Neural cell (in vitro differentiated cells): ENCODE data around the gene DBH. TPM values are rescaled to one million over a fixed set of nuclear protein-coding genes. Genes with fewer than 3 reads are reported as not detected.

Experiments
- H2AFZ ChIP-seq: fragments of 200-600, 300-800 bp; sonication (generic), shearing (Covaris generic); 2 replicates; pipeline ENCODE4 v1.6.0; 2014; ENCODE audit warnings: low read depth, mild to moderate bottlenecking, antibody characterized with exemption, low read length, moderate library complexity
- H3F3A ChIP-seq: fragments of 200-600 bp; shearing (Covaris generic); 2 replicates; pipeline ENCODE4 v1.6.1; 2016; ENCODE audit warnings: mild to moderate bottlenecking, moderate library complexity, mixed read lengths, antibody characterized with exemption, low read length; ENCODE audit not compliant: insufficient read depth, poor library complexity, severe bottlenecking
- H3K27ac ChIP-seq: fragments of 200-600, 300-800 bp; sonication (generic), shearing (Covaris generic); 2 replicates; pipeline ENCODE4 v1.5.1; 2014; ENCODE audit warnings: mild to moderate bottlenecking, low read length, moderate library complexity
- H3K27me3 ChIP-seq: fragments of 300-800, 200-600 bp; sonication (generic), shearing (Covaris generic); 2 replicates; pipeline ENCODE4 v1.6.0; 2014; ENCODE audit warnings: mild to moderate bottlenecking, low read depth, low read length, moderate library complexity; ENCODE audit not compliant: insufficient read depth
- H3K36me3 ChIP-seq: fragments of 300-800, 200-600 bp; sonication (generic), shearing (Covaris generic); 2 replicates; pipeline ENCODE4 v1.5.1; 2014; ENCODE audit warnings: mild to moderate bottlenecking, antibody characterized with exemption, low read length, moderate library complexity; ENCODE audit not compliant: insufficient read depth
- H3K4me2 ChIP-seq: fragments of 300-800, 200-600 bp; sonication (generic), shearing (Covaris generic); 2 replicates; pipeline ENCODE4 v1.6.0; 2014; ENCODE audit warnings: mild to moderate bottlenecking, low read length
- H3K4me3 ChIP-seq: fragments of 300-800, 200-600 bp; sonication (generic), shearing (Covaris generic); 2 replicates; pipeline ENCODE4 v1.5.1; 2014; ENCODE audit warnings: mild to moderate bottlenecking, low read length, moderate library complexity
- H3K79me2 ChIP-seq: fragments of 200-600 bp; shearing (Covaris generic); replicated peaks from 2 replicates; pipeline ENCODE4 v1.6.0; 2014; ENCODE audit warnings: mild to moderate bottlenecking, low read length, moderate library complexity; ENCODE audit not compliant: insufficient read depth
- H3K9ac ChIP-seq: fragments of 300-800, 200-600 bp; sonication (generic), shearing (Covaris generic); 2 replicates; pipeline ENCODE4 v1.6.1; 2016; ENCODE audit warnings: mild to moderate bottlenecking, low read length, mixed read lengths
- H3K9me2 ChIP-seq: fragments of 200-600 bp; shearing (Covaris generic); 2 replicates; pipeline ENCODE4 v1.6.1; 2016; ENCODE audit warnings: mild to moderate bottlenecking, low read length, mixed read lengths; ENCODE audit not compliant: insufficient read depth
- H3K9me3 ChIP-seq: fragments of 200-600, 300-800 bp; sonication (generic), shearing (Covaris generic); 2 replicates; pipeline ENCODE4 v1.6.1; 2016; ENCODE audit warnings: mild to moderate bottlenecking, mixed run types, low read length, moderate library complexity, mixed read lengths
- H4K20me1 ChIP-seq: fragments of 200-600 bp; shearing (Covaris generic); 2 replicates; pipeline ENCODE4 v1.6.1; 2016; ENCODE audit warnings: mild to moderate bottlenecking, mixed run types; ENCODE audit not compliant: insufficient read depth
- EP300 ChIP-seq: fragments of 450-650 bp; conservative IDR thresholded peaks from 2 replicates; pipeline ENCODE4 v1.6.1; 2014; ENCODE audit warnings: antibody characterized with exemption, mild to moderate bottlenecking, moderate library complexity; ENCODE audit not compliant: poor library complexity, severe bottlenecking
- EZH2 ChIP-seq: fragments of 200-600, 300-800 bp; shearing (Covaris generic), sonication (generic); IDR thresholded peaks from 2 replicates; pipeline ENCODE4 v1.6.1; 2014; ENCODE audit warnings: antibody characterized with exemption, low read length, borderline replicate concordance, mild to moderate bottlenecking; ENCODE audit not compliant: insufficient read depth, poor library complexity, severe bottlenecking
- MXI1 ChIP-seq: fragments of 450-650 bp; conservative IDR thresholded peaks from 2 replicates; pipeline ENCODE4 v1.6.1; 2014; ENCODE audit warnings: antibody characterized with exemption, mild to moderate bottlenecking; ENCODE audit not compliant: poor library complexity, severe bottlenecking
- POLR2AphosphoS5 ChIP-seq: IDR thresholded peaks from 2 replicates; pipeline ENCODE4 v1.6.1; 2012
- RAD21 ChIP-seq: fragments of 450-650 bp; conservative IDR thresholded peaks from 2 replicates; pipeline ENCODE4 v1.6.1; 2014; ENCODE audit warnings: antibody characterized with exemption, mild to moderate bottlenecking, moderate library complexity
- REST ChIP-seq: IDR thresholded peaks from 2 replicates; pipeline ENCODE4 v1.6.1; 2012; ENCODE audit warnings: borderline replicate concordance
- SMC3 ChIP-seq: fragments of 450-650 bp; conservative IDR thresholded peaks from 2 replicates; pipeline ENCODE4 v1.6.1; 2014; ENCODE audit warnings: antibody characterized with exemption, mild to moderate bottlenecking, moderate library complexity; ENCODE audit not compliant: poor library complexity
- TAF1 ChIP-seq: IDR thresholded peaks from 2 replicates; pipeline ENCODE4 v1.6.1; 2012; ENCODE audit warnings: low read depth
- polyA plus RNA-seq: library from polyadenylated mRNA; depleted of rRNA; stranded (reverse); fragments of >200 nt; gene quantifications from 2 replicates; pipeline ENCODE4 v1.2.3, GENCODE V29; 2014
- TF ChIP-seq, protein P1 (sequence below): fragments of 450-650 bp; IDR thresholded peaks from 2 replicates; pipeline ENCODE4 v1.5.1; 2014; ENCODE audit warnings: antibody characterized with exemption, mild to moderate bottlenecking, moderate library complexity; ENCODE audit not compliant: poor library complexity, severe bottlenecking

Gene DBH
- polyA plus RNA-seq, 1 donor from 2014 or later: not detected

DNA sequence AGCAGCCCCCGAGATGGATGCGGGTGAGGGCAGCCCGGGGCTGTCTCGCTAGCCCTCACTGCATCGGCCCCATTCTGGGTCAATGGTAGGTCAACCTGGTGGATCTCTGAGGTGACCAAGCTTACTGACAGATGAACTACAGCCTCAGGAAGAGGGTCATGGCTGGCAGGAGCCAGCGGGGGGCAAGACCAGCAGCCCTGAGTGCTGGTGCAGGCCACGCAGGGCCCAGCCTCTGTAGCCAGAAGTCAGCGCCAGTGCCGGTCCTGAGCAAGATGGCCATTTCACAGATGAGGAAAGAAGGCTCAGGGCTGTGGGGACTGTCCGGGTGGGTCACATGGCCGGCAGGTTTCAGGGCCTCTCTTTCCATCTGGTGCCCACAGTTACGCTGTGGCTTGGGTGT, 5.1 kb upstream of the DBH start:
- H3K4me3 ChIP-seq: no peak overlapping the region
- H3K9me2 ChIP-seq: no peaks in the 10 kb centered on the region
- no peaks in the 10 kb centered on the region for H3K36me3 ChIP-seq
- TF ChIP-seq POLR2AphosphoS5 (no peak), EP300 (no peak), RAD21 (no peak), MXI1 (no peak), TAF1 (no peak), EZH2 (no peak), SMC3 (no peak)
- TF ChIP-seq, protein P1, sequence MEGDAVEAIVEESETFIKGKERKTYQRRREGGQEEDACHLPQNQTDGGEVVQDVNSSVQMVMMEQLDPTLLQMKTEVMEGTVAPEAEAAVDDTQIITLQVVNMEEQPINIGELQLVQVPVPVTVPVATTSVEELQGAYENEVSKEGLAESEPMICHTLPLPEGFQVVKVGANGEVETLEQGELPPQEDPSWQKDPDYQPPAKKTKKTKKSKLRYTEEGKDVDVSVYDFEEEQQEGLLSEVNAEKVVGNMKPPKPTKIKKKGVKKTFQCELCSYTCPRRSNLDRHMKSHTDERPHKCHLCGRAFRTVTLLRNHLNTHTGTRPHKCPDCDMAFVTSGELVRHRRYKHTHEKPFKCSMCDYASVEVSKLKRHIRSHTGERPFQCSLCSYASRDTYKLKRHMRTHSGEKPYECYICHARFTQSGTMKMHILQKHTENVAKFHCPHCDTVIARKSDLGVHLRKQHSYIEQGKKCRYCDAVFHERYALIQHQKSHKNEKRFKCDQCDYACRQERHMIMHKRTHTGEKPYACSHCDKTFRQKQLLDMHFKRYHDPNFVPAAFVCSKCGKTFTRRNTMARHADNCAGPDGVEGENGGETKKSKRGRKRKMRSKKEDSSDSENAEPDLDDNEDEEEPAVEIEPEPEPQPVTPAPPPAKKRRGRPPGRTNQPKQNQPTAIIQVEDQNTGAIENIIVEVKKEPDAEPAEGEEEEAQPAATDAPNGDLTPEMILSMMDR: no peak
- H3F3A ChIP-seq: no peaks in the 10 kb centered on the region
- H3K4me2 ChIP-seq: no peak overlapping the region
- no peaks in the 10 kb centered on the region for H3K9me3 ChIP-seq
- no peak overlapping the region for H3K27ac ChIP-seq
- no peak overlapping the region for H3K9ac ChIP-seq
- H4K20me1 ChIP-seq: no peaks in the 10 kb centered on the region
- H2AFZ ChIP-seq: no peak overlapping the region
- no peaks in the 10 kb centered on the region for H3K27me3 ChIP-seq
- H3K79me2 ChIP-seq: no peaks in the 10 kb centered on the region

- Histone ChIP-seq H3F3A (no peaks in the 10 kb centered on the region), H3K27me3 (no peaks in the 10 kb centered on the region), H3K4me2 (no peak overlapping the region), H3K9me2 (no peaks in the 10 kb centered on the region), H3K79me2 (no peaks in the 10 kb centered on the region), H2AFZ (no peak overlapping the region), H4K20me1 (no peaks in the 10 kb centered on the region), H3K9me3 (no peaks in the 10 kb centered on the region), H3K36me3 (no peaks in the 10 kb centered on the region), H3K27ac (no peak overlapping the region), H3K4me3 (no peak overlapping the region), H3K9ac (peak overlapping the region; percentile 23)
- TF ChIP-seq POLR2AphosphoS5 (peak; percentile 10), EP300 (no peak), RAD21 (no peak), MXI1 (no peak), REST (no peak)
- TF ChIP-seq, protein P1: no peak
Observed at GRCh38 chr9:133632806-133633680, 3.1 kb upstream of the DBH start.
